22Rv1 (cell line): ENCODE data around the gene PLEKHA6.

ENCODE experiments used
- CTCF ChIP-seq: fragments of 450-650 bp; IDR thresholded peaks from 2 replicates; pipeline ENCODE4 v1.5.1; 2017; ENCODE audit warnings: mild to moderate bottlenecking
- ZFX ChIP-seq: fragments of 450-650 bp; IDR thresholded peaks from 2 replicates; pipeline ENCODE4 v1.6.1; 2017; ENCODE audit warnings: antibody characterized with exemption, borderline replicate concordance

GRCh38 chr1:204181116-204181515 is 178.6 kb downstream of the PLEKHA6 start:
- TF ChIP-seq CTCF, result no peak
- TF ChIP-seq ZFX, result no peak
